Rectal smooth muscle tissue (tissue), 1 donor: Measurements from ENCODE around the gene RAB44.
"Not testable (repeated sequence)": the region's sequence is repeated elsewhere in the genome, so short reads cannot be mapped to it uniquely, and the experiment has no call there.

Experiments used
- H3K27ac ChIP-seq: one replicate; pipeline ENCODE4 v1.7.0; 2013; ENCODE audit warnings: low read depth, low read length, inconsistent platforms
- H3K27me3 ChIP-seq: one replicate; pipeline ENCODE4 v1.7.0; 2013; ENCODE audit warnings: low read length; ENCODE audit not compliant: control insufficient read depth, insufficient read depth
- H3K36me3 ChIP-seq: one replicate; pipeline ENCODE4 v1.7.0; 2013; ENCODE audit warnings: low read length; ENCODE audit not compliant: control insufficient read depth, insufficient read depth
- H3K4me1 ChIP-seq: one replicate; pipeline ENCODE4 v1.7.0; 2013; ENCODE audit warnings: low read length; ENCODE audit not compliant: control insufficient read depth, insufficient read depth
- H3K4me3 ChIP-seq: one replicate; pipeline ENCODE4 v1.7.0; 2013; ENCODE audit warnings: low read length
- H3K9ac ChIP-seq: one replicate; pipeline ENCODE4 v1.7.0; 2013; ENCODE audit warnings: low read length

Gene RAB44

DNA sequence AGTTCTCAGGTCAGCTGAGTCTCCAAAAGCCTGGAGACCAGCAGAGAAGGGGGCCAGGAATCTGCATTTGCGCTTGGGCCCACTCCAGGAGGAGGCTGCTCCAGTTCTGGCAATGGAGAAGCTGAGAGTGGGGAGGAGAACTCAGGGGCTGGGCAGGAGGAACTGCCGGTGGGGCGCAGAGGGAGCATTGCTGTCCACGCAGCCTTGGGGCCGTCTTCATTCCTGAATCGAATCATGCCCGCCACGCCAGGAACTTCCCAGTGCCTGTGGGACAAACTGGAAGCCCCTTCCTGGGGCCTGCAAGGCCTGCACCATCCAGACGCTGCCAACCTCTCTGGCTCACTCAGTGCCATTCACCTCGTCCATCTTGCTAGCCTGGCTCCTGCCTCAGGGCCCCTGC, 16.9 kb downstream of the RAB44 start:
- Histone ChIP-seq H3K4me3 (no peak overlapping the region), H3K9ac (no peak overlapping the region), H3K4me1 (no peaks in the 10 kb centered on the region), H3K27me3 (peaks cover 2% of the 10 kb centered on the region), H3K36me3 (no peaks in the 10 kb centered on the region), H3K27ac (no peak overlapping the region)

DNA sequence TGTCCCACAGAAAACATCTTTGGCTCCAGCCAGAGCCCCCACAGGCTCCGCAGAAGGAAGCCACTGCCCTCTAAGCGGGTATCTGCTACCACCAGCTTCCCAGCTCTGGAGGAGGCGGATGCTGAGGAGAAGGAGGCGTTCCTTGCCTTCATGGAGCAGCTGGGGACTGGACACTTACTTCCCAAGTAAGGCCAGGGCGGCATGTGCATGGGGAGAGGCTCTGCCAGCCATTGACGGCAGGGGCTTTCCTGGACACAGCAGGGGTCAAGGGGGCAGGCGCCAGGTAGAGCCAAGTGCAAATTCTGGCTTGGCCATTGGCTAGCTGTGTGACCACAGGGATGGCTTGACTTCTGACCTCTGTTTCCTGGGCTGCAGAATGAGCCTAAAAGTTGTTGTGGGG, 17.8 kb downstream of the RAB44 start:
- H3K4me3 ChIP-seq: no peak overlapping the region
- H3K4me1 ChIP-seq: no peaks in the 10 kb centered on the region
- no peak overlapping the region for H3K27ac ChIP-seq

DNA sequence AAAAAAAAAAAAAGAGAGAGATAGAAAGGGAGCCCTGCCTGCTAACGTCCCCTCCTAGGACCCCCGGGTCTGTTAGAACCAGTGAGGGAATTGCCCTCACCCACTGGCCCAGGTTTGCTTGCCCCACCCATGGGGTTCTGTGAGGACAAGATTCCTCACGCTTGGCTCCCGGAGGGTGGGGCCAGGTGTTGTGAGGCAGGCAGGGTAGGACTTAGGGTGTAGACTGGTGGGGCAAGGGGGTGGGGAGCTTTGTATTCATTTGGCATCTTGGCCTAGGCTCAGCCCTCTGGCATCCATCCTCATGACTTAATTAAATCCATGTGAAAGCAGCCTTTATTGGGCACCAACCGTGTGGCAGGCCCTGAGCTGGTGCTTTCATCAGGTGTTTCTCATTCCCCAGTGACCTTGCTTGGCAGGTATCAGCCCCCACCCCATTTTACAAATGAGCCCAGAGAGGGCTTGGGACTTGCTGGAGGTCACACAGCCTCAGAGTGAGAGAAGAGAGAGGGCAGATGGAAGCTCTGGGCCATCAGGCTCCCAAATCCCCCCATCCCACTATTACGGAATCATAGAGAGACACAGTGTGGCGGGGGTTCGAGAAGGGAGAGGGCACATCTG, 19.0 kb downstream of the RAB44 start:
- Histone ChIP-seq H3K27ac (no peak overlapping the region), H3K4me3 (no peak overlapping the region), H3K36me3 (no peaks in the 10 kb centered on the region), H3K9ac (no peak overlapping the region), H3K27me3 (peaks cover 2% of the 10 kb centered on the region), H3K4me1 (no peaks in the 10 kb centered on the region)

More for the DNA sequence above, 17.8 kb downstream of the RAB44 start:
- Histone ChIP-seq H3K27me3 (peaks cover 2% of the 10 kb centered on the region), H3K9ac (no peak overlapping the region), H3K36me3 (no peaks in the 10 kb centered on the region)

DNA sequence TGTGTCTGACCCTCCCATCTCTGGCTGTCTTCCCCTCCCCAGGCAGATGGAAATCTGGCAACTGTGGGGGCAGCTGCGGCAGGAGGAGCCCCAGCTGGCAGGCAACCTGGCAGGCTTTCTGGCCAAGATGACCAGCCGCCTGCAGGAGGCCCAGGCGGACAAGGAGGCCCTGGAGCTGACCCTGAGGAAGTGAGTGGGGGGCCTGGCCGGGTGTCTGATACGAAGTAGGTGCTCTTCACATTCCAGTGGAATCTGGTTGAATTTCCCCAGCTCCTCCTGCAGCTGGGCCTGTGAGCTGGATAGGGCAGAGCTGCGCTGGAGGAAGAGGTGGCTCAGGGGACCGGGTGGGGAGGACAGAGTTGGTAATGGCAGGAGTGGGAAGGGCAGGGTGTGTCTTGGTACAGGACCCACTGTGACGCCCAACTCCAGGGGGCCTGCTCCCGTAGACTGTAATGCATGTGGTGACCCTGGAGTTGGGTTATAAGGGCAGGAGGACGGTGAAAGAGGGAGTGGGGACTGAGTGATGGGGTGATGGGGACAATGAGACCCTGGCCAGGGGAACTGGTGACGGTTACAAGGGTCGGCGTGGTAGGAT, 19.7 kb downstream of the RAB44 start:
- Histone ChIP-seq H3K9ac (no peak overlapping the region), H3K27me3 (peaks cover 2% of the 10 kb centered on the region), H3K36me3 (no peaks in the 10 kb centered on the region), H3K4me1 (no peaks in the 10 kb centered on the region), H3K4me3 (no peak overlapping the region), H3K27ac (no peak overlapping the region)

DNA sequence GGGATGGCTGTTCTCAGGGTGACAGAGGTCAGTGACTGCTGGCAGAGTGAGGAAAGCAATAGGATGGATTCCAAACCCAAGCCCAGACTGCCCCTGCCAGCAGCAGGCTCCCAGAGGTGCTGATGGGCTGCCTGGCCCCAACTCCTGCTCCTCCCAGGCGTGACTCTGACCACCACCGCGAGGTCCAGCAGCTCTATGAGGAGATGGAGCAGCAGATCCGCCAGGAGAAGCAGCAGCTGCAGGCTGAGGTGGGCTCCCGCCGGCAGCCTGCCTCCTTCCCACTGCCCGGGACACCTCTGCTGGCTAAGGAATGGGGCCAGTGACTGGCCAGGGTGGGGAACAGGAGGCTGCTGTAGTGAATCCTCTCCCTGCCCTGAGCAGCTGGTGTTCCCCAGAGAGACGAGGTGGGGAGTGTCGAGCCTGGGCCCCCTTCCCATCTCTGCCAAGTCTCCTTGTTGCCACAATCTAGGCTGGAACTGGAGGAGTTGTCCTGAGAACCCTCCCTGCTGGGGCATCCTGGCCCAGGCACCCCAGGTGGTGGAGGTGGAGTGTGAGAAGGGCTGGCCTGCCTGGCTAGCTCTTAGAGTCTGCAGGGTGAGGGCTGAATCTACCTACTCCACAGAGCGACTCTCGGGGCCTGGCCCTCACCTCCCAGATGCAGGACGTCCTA, 20.4 kb downstream of the RAB44 start:
- H3K4me3 ChIP-seq: no peak overlapping the region
- H3K27ac ChIP-seq: no peak overlapping the region
- peaks cover 2% of the 10 kb centered on the region for H3K27me3 ChIP-seq
- no peaks in the 10 kb centered on the region for H3K4me1 ChIP-seq
- H3K9ac ChIP-seq: no peak overlapping the region
- no peaks in the 10 kb centered on the region for H3K36me3 ChIP-seq

DNA sequence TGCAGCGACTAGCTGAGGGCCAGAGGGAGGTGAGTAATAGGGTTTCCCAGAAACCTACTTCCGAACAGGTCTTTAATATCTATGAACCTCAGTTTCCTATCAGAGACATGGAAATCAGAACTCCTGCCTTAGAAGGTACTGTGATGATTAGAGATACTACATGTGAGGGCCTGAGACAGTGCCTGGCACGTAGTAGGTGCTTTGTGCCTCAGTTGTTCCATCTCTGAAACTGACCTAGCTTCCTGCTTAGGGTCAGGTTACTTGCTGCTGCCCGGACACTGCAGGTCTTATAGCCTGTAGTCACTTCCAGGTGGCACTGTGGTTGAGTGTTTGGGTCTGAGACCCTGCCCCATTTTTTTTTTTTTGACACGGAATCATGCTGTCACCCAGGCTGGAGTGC, 20.9 kb downstream of the RAB44 start:
- Histone ChIP-seq H3K9ac (no peak overlapping the region), H3K4me1 (no peaks in the 10 kb centered on the region), H3K36me3 (no peaks in the 10 kb centered on the region), H3K27ac (no peak overlapping the region), H3K4me3 (no peak overlapping the region), H3K27me3 (peaks cover 2% of the 10 kb centered on the region)

DNA sequence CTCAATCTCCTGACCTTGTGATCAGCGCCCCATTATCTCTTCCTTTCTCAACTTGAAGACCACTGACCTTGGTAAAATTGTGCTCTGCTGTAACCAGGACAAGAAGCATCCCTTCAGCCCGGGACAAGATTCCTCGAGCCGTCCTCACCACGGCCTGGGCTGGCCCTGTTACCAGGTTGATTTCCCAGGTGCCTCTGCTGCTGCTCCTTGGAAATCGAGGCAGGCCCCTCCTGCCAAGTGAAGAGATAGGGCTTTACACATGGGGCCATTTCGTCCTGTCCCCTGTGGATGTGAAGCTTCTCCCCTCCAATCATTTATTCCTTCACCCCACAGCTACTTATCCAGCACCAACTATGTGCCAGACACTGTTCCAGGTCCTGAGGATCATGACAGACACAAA, 21.5 kb downstream of the RAB44 start:
- no peaks in the 10 kb centered on the region for H3K4me1 ChIP-seq
- H3K27me3 ChIP-seq: peaks cover 2% of the 10 kb centered on the region
- H3K36me3 ChIP-seq: no peaks in the 10 kb centered on the region
- no peak overlapping the region for H3K27ac ChIP-seq
- H3K4me3 ChIP-seq: no peak overlapping the region
- H3K9ac ChIP-seq: no peak overlapping the region

DNA sequence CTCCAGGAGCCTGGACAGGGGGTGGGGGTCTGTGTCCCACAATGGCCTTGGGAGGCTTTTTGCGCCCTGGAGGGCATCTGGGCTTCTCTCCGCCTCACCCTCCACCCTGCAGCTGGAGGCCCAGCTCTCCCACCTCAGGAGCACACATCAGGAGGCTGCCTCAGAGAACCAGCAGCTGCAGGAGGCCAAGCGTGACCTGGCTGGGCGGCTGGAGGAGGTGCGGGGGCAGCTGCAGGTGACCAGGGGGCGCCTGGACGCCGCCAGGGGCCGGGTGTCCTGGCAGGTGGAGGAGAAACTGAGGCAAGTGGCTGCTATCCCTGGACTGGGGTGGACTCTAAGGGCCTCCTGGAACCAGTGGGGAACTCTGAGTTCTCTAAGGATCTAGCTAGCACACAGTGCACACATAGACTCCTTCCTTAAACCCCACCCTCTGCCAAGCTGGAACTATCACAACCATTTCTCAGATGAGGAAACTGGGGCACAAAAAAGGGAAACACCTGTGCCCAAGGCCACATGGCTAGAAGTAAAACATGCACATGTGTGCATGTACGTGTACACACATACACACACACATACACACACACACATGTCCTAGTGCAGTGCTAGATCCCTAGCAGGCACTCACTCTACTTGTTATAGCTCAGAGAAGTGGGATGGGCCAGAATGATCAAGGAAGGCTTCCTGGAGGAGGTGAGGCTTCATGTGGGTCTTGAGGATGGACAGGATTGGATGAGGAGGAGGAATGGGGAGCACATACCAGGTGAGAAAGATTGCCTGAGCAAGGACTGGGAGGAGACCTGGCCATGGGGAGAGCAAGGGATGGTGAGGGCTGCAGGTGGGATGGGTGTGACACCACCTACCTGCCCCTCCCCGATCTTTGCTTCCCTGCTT, 22.9 kb downstream of the RAB44 start:
- no peak overlapping the region for H3K9ac ChIP-seq
- H3K27me3 ChIP-seq: peaks cover 2% of the 10 kb centered on the region
- H3K27ac ChIP-seq: no peak overlapping the region
- H3K4me1 ChIP-seq: no peaks in the 10 kb centered on the region
- no peak overlapping the region for H3K4me3 ChIP-seq
- H3K36me3 ChIP-seq: no peaks in the 10 kb centered on the region

DNA sequence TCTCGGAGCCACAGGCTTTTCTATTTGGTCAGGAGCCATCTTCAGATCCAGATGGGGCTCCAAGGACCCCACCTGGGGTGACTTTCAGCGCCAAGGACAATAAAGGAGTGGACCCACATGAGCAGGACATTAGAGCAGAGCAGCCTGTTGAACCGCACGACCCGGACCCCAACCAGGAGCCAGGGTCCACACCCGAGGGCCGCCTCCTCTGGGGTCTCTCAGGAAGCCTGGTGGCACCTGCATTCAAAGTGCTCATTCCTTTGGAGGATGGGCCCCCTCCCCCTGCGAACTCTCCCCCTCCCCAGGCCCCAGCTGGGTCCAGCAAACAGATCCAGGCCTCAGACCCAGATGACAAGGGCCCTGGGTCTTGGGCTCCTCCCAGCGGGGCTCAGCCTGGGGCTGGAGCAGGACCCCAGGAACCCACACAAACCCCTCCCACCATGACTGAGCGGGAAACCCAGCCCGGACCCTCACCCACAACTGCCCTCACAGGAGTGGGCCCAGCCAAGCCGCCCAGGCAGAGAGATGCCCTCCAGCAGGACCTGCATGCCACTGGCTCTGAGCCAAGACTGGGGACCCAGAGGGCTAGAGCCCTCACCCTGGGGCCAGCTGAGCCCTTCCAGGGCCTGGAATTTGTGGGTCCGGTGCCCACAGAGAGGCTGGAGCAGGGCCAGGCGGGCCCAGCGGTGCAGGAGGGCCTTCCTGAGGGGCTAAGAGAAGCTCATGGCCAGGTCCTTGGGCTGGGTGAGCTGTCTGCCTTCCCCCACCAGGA, 23.9 kb downstream of the RAB44 start:
- Histone ChIP-seq H3K36me3 (no peaks in the 10 kb centered on the region), H3K27me3 (peaks cover 2% of the 10 kb centered on the region), H3K9ac (no peak overlapping the region), H3K27ac (no peak overlapping the region), H3K4me1 (no peaks in the 10 kb centered on the region), H3K4me3 (no peak overlapping the region)

DNA sequence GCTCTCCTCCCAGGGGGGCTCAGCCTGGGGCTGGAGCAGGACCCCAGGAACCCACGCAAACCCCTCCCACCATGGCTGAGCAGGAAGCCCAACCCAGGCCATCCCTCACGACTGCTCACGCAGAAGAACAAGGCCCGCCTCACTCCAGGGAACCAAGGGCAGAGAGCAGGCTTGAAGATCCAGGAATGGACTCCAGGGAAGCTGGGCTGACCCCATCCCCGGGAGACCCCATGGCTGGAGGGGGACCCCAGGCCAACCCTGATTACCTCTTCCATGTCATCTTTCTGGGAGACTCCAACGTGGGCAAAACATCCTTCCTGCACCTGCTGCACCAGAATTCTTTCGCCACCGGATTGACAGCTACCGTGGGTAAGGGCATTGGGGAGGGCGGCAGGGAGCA, 24.7 kb downstream of the RAB44 start:
- Histone ChIP-seq H3K27me3 (peaks cover 2% of the 10 kb centered on the region), H3K9ac (no peak overlapping the region), H3K4me3 (no peak overlapping the region), H3K36me3 (no peaks in the 10 kb centered on the region), H3K27ac (no peak overlapping the region), H3K4me1 (no peaks in the 10 kb centered on the region)

DNA sequence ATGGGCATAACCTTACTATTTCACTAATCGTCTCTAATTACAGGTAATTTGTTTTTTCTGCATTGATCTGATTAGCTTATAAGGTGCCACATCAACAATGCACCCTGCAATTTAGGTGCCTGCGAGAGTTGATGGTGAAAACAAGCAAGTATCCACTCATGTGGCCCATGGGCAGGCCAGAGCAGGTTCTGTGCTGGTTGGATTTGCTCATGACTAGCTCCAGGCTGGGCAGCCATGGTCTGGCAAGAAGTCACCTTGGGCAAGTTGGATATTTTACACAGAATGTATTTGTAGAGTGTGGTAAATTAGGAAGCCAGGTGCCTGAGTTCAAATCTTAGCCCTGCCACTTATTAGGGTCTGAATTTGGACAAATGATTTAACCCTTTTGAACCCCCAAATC, 25.3 kb downstream of the RAB44 start:
- H3K9ac ChIP-seq: no peak overlapping the region
- H3K4me3 ChIP-seq: no peak overlapping the region
- no peaks in the 10 kb centered on the region for H3K36me3 ChIP-seq
- no peak overlapping the region for H3K27ac ChIP-seq
- H3K4me1 ChIP-seq: no peaks in the 10 kb centered on the region
- peaks cover 2% of the 10 kb centered on the region for H3K27me3 ChIP-seq

DNA sequence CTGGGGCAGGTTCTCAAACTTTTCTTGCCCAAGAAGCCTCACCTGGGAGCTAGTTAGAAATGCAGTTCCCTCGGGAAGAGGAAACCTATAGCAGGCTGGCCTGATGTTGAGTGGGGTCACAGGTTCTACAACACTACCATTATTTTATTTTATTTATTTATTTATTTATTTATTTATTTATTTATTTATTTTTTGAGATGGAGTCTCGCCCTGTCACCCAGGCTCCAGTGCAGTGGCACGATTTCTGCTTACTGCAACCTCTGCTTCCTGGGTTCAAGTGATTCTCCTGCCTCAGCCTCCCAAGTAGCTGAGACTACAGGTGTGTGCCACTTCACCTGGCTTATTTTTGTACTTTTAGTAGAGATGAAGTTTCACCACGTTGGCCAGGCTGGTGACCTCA, 26.4 kb downstream of the RAB44 start:
- not testable (repeated sequence) for H3K27me3 ChIP-seq, H3K4me3 ChIP-seq, H3K27ac ChIP-seq, H3K36me3 ChIP-seq, H3K4me1 ChIP-seq, H3K9ac ChIP-seq
